Breast epithelium (tissue), 3 donors: ENCODE measurements around the gene DOLPP1.

ENCODE experiments used
- CTCF ChIP-seq, 3 donors: fragments of 450-650 bp; IDR thresholded peaks; one replicate each; pipeline ENCODE4 v1.5.1; 2016 to 2017; ENCODE audit warnings: antibody characterized with exemption in 3 of 3, mild to moderate bottlenecking in 3 of 3, moderate library complexity in 3 of 3
- POLR2A ChIP-seq: fragments of 450-650 bp; IDR thresholded peaks from one replicate; pipeline ENCODE4 v1.6.1; 2016; ENCODE audit warnings: antibody characterized with exemption, mild to moderate bottlenecking, moderate library complexity
- POLR2AphosphoS5 ChIP-seq, 3 donors: sonication (generic); formaldehyde crosslinking; IDR thresholded peaks; one replicate each; pipeline ENCODE4 v1.6.1; 2017; ENCODE audit warnings: antibody characterized with exemption in 3 of 3

DNA sequence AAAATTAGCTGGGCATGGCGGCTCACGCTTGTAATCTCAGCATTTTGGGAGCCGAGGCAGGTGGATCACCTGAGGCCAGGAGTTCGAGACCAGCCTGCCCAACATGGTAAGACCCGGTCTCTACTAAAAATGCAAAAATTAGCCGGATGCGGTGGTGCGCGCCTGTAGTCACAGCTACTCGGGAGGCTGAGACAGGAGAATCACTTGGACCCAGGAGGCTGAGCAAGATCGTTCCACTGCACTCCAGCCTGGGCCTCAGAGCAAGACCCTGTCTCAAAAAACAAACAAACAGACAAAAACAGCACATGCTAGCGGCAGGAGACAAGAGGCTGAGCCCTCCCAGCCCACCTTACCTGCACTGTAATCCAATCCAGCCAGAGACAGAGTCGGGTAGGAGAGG is 1.1 kb upstream of the DOLPP1 start:
- no peak for TF ChIP-seq POLR2A
- no peak for TF ChIP-seq CTCF (IDR thresholded peaks at IDR 0.05)
- TF ChIP-seq POLR2AphosphoS5 (IDR thresholded peaks at IDR 0.05) = no peak
